Fibroblast of the conjunctiva (primary cell): ENCODE results near the gene FANCE.

Source experiments
- DNase-seq: peaks from one replicate; pipeline ENCODE4 v3.0.0-alpha.2; 2010; ENCODE audit warnings: low read depth

Gene FANCE

DNA sequence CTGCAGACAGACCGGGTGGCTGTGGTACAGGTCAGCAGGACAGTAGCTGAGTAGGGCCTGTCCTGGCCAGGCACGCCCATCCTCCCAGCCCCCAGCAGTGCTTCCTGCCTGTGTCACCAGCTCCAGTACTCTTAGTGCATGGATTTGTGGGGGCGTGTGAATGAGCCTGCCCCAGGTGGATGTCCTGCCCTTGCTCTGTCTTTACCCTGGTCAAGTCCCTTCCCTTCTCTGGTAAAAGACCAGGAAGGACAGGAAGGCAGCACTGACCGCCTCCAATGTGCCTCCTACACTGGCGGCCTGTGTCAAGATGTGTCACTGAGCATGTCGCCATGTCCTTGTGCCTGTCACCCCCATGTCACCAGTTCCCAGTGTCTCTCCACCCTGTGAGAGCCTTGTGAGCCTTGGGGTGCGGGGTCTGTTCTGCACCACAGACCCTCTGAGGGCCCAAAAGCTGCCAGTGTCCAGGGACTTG lies 32.8 kb downstream of the FANCE start:
- DNase-seq = no peak

- no peak for DNase-seq
Measured at GRCh38 chr6:35485402-35485877, 33.3 kb downstream of the FANCE start.

DNA sequence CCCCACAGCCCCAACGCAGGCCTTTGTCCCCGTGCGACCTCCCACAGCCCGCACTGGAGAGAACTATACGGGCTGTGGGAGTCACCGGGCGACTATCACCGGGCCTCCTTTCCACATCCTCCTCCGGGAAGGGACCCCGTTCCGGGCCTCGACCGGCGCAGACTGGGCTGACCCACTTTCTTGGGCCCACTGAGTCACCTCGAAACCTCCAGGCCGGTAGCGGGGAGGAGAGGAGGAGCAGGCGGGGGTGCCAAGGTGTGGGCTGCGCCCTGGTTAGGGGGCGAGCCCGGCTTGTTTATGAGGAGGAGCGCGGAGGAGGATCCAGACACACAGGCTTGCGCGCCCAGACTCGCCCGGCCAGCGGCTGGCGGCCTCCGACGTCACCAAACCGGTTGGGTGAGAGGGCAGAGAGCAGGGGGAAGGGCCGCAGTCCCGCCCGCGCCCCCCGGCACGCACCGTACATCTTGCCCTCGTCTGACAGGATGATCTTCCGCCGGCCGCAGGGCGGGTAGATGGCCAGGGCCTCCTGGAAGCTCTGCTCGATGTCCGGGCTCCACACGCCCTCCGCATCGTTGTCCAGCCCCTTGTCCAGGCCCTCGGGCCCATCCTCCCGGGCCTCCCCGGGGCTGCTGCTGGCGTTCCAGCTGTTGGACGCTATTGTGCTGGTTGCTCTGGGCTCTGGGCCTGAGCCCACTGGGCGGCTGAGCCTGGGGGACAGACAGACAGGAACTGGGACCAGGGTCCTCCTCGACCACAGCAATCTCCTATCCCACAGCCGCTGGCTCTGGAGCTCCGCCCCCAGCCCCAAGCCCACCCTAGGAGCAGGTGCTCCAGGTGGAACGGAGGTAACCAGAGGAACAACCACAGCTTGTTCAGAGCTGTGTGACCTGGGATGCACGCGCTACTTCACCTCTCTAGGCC lies 34.1 kb downstream of the FANCE start:
- no peak for DNase-seq

DNA sequence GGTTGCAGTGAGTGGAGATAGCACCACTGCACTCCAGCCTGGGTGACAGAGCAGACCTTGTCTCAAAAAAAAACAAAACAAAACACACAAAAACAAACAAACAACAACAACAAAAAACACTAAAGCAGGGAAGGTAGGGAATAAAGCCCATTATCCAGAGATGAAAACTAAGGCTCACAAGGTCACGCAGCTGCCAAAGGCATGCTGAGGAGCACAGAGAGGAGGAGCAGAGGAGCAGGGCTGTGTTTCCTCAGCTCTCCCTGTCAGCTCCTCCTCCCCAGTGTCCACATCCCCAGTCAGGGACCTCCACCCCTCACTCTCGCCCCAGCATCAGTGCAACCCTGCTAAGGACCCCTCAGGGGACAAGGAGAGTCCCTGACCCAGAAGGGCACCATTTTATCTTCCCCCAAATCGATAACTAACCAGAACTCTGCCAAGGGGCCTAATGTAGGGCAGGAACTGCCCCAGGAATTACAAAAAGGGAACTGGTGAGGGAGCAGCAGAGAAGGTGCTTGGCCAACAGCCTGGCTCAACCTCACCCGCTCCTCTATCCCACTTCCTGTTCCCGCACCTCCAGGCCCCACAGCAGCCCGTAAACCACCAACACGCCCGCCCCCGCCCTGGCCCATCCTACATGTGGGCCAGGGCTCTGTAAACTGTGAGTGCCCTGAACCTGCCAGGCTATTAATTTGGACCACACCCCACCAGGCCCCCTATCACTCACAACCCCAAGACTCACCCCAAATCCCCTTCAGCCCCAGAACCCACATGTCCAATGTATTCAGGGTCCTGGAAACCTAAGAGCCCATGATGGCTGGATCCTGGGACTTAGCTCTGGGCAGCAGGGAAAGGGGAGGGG lies 35.7 kb downstream of the FANCE start:
- no peak for DNase-seq

DNA sequence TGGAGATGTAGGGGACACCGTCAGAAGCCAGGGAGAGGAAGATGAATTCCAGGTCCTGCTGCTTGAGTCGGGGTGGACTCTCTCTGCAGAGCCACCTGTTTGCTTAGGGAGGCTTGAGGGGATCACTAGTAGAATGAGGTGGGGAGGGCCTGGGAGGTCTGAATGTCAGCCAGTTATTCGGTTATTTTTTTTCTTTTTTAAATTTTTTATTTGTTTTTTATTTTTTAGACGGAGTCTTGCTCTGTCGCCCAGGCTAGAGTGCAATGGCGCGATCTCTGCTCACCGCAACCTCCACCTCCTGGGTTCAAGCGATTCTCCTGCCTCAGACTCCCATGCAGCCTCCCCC lies 36.4 kb downstream of the FANCE start:
- DNase-seq = no peak

DNA sequence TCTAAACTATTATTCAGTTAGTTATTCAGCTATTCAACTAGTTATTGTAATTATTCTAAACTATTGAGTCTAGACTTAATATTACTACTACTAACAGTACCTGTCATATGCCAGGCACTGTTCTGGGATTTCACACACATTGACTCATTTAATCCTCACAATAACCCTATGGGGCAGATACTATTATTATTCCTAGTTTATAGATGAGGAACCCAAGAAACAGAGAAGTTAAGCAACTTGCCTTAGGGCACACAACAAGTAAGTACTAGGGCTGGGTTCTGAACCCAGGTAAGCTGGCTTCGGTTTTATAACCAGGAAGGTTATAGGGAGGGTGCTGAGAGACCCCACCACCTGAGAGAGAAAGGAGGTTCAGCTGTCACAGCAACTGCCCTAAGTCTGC lies 36.9 kb downstream of the FANCE start:
- no peak for DNase-seq

GRCh38 chr6:35489995-35490791 lies 38.1 kb downstream of the FANCE start:
- DNase-seq = no peak

DNA sequence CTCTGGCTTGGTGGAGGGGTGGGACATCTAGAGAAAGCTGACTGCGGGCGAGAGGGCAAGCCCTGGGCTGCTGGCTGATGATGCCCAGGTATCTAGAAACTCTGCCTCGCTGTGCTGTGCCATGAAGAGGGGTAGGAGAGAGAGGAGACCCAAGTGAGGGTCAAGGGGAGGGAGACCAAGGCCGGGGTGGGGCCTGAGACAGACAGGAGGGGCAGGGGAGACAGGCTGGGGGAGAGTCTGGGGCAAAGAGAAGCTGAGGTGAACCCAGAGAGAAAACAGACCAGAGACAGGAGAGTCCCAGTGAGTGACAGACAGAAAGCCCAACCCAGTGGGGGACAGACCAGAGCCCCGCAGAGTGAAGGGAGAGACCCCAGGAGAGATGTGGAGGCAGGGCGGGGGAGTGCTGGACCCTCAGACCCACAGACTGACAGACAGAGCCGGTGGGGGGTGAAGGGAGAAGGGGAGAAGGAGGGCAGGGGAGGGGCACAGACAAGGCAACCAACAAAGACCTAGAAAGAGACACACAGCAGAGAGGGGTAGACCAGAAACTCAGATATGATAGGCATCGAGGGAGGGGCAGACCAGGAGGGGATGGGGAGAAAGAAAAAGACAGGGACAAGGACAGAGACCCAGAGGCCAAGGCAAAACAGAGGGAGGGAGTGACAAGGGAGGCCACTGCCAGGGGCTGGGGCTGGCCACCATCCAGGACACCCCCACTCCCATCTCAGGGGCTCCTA lies 38.9 kb downstream of the FANCE start:
- no peak for DNase-seq

DNA sequence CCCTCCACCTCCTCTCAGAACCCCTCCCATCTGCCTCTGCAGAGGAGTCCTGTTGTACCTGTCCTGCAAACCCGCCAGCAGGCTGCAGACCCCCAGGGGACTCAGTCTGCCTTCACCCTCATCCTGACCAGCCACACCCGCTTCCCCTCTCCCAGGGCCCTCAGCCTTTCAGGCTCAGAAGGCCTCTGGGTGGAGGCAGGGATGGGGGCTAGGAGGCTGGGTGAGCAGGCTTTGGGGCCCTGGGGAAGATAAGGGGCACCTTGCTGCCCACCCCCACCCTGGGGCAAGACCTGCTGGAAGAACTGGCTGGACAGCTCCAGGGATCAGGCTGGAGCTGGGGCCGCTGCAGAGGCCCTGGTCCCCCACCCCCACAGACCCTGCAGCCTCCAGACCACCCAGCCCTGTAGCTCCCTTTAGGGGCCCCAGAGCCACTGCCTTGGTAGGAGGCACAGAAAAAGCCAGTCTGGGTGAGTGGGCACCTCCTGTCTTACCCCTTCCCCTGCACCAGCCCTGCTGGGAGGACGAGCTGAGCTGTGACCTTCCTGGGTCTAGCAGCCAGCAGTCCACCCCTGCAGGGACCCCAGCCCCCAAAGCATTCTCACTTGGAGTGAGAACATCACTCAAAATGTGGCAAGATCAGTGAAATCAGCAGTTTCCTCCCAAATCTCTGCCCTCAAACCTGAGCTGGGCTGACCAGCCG lies 39.6 kb downstream of the FANCE start:
- no peak for DNase-seq

- DNase-seq = no peak
Measured at GRCh38 chr6:35492258-35492973, 40.3 kb downstream of the FANCE start.

DNA sequence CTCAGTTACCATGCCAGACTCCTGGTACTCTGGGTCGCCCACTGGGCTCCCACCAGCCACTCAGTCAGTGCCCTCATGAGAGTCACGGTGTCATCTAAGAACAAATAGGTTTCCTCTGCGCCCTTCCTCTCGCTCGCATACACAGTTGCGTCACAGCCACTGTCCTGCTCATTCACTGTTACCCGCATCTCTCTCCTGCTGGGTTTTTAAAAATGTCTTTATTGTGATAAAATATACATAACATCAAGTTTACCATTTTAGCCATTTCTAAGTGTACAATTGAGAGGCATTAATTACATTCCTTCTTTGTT lies 40.8 kb downstream of the FANCE start:
- no peak for DNase-seq

DNA sequence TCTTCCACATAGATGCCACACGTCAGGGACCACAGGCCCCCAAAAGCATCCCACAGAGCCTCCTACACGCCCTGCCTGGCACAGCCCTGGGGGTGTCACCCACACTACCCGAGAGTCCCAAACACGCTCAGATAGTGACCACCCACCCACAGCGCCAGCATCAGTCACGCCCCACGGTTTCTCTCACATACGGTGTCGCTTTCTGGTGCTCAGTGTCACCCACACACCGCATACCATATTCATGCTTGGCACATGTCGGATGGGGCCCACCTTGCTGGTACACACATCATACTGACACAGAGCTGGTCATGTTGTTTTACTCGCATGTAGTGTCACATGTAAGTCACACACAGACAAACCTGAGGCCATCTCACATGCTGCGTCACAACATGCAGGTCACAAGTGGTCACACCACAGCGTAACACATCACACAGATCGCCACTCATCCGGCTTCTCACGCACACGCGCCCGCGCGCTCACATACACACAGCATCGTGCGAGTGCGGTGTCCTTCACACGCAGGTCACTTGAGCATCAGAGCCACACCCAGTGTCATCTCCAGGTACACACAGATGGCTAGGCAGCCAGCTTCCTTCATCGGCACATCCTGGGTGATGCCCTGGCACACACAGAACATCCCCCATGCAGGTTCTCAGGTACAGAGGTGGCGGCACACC lies 41.3 kb downstream of the FANCE start:
- DNase-seq = no peak

- DNase-seq = no peak
Measured at GRCh38 chr6:35494161-35494563, 42.0 kb downstream of the FANCE start.

DNA sequence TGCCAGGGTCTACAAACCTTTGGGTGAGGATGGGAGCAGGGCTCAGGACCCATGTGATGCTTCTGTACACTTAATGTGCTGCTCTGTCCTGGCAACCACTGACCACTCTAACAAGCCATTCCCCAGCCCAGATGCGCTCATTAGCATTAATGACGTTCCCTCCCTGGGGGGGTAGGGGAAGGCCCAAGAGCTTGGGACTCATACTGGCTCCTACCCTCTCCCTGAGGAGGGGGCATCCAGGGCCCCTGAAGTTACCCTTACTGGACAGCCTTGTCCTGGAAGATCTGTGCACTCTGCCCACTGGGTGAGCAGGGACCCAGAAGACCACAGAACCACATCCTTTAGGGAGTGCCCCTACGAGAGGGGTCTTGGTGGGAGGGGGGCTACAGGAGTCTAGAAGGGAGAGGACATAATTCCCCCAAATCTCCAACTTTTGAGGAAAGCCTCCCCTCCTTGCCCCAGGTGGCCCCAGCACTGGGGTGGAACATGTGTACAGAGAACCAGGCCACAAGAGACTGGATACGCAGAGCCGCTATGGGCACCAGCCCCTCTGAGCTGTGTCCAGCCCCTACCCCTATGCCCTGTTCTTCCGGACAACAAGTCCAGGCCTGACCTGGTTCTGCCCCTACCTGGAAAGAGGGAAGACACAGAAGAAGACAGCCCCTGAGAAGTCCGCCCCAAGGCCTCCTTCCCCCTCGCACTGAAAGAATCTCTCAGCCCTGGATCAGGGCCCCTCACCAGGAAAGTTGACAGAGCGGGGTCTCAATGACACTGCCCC lies 43.3 kb downstream of the FANCE start:
- no peak for DNase-seq

GRCh38 chr6:35496036-35496840 lies 44.1 kb downstream of the FANCE start:
- DNase-seq = no peak

DNA sequence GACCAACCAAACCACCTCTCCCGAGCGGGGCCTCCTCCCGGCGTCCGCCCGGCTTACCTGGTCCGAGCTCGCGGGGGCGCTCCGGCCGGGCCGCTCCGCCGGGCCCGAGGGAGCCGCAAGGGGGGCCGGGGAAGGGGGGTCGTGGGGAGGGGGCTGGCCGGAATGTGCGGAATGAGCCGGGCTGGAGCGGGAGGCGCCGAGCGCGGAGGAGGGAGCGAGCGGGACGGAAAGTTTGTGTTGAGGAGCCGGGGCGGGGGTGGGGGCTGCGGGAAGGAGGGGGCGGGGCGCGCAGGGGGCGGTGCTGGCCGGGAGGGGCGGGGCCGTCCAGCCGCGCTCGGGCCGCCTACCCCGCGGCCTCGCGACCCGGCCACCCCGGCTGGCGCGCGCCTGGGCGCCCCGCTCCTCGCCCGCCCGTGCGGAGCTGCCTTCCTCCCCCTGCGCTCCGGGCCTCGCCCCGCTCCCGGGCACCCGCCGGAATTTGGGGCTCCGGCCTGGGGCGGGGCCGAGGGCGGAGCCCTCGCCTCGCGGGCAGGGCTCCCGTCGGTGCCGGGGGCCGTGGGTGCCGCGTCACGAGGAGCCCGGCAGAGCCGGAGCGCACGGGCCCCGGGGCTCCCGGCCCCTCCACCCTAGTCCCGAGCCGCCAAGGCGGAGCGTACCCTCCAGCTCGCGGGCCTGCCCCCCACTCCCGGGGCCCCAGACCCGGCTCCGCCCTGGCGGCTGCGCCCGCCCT lies 44.9 kb downstream of the FANCE start, which contains the start of gene TEAD3:
TSS of gene TEAD3 (minus strand) at position 239 of the 730 bp plus-strand sequence.
- no peak for DNase-seq
